ENCODE results near the gene GP2.

DNA sequence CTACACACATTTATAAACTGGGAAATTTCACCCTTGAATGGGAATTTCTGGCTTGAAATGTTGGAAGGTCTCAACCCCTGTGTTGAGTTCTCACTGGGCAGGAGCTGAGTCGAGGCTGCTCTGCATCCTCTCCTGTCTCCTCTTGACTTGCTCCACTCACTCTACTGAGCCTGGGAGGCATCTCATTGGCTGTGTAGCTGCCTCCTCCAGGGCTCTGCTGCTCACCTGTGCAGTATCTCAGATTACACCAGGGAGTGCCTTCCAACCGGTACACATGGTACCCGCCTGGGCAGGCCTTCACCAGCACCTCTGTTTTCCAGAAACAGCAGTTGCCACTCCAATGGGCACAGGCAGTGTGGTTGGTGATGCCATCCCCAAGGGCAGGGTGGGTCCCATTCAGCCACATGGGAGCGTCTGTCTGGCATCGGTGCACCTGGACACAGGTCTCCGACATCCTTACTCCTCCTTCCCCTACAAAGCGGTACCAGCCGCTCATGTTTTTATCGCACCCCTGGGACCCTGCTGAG is 3.7 kb downstream of the GP2 start:
- TF ChIP-seq POLR2A (IDR thresholded peaks at IDR 0.05; ENCODE audit: low read depth, low read length) (no peak), SPI1 (IDR thresholded peaks at IDR 0.05; ENCODE audit: low read depth, low read length) (no peak), POLR2AphosphoS5 (IDR thresholded peaks at IDR 0.05; ENCODE audit: low read depth, low read length) (no peak), POU2F2 (IDR thresholded peaks at IDR 0.05; ENCODE audit: low read depth, low read length) (no peak)
